Prostate gland (tissue), 2 donors: ENCODE data around the gene GDNF. TPM values are rescaled to one million over a fixed set of nuclear protein-coding genes. Genes with fewer than 3 reads are reported as not detected.

Experiments used
- DNase-seq: peaks from one replicate; pipeline ENCODE4 v3.0.0-alpha.2; 2019; ENCODE audit warnings: low spot score
- H3K27ac ChIP-seq, 2 donors: fragments of 200-600 bp; sonication (generic); 2 replicates each; pipeline ENCODE4 v1.5.1; 2017 to 2019
- H3K27me3 ChIP-seq: fragments of 200-600 bp; sonication (generic); replicated peaks from 2 replicates; pipeline ENCODE4 v1.5.1; 2019; ENCODE audit not compliant: insufficient read depth
- H3K36me3 ChIP-seq, 2 donors: fragments of 200-600 bp; sonication (generic); 1 replicate in 1 of 2; 2 replicates in 1 of 2; pipeline versions ENCODE4 v1.5.1 to v1.8.1; 2017 to 2019
- H3K4me1 ChIP-seq: fragments of 200-600 bp; sonication (generic); replicated peaks from 2 replicates; pipeline ENCODE4 v1.5.1; 2019
- H3K4me3 ChIP-seq, 2 donors: fragments of 200-600 bp; sonication (generic); 2 replicates each; pipeline ENCODE4 v1.5.1; 2017 to 2019
- H3K9me3 ChIP-seq: fragments of 200-600 bp; sonication (generic); 2 replicates; pipeline ENCODE4 v1.5.1; 2017
- POLR2A ChIP-seq: fragments of 450-650 bp; IDR thresholded peaks from one replicate; pipeline ENCODE4 v1.6.1; 2016; ENCODE audit warnings: antibody characterized with exemption, mild to moderate bottlenecking
- POLR2AphosphoS5 ChIP-seq: sonication (generic); formaldehyde crosslinking; IDR thresholded peaks from one replicate; pipeline ENCODE4 v1.6.1; 2017; ENCODE audit warnings: antibody characterized with exemption
- WGBS: methylation state at CpG from one replicate; pipeline ENCODE4 v1.1.5; 2018; 5-methylcytosine and 5-hydroxymethylcytosine counted together
- intact Hi-C: fragments of 100-400 bp; cut with DNase I; formaldehyde crosslinking; loops from one replicate; pipeline ENCODE4 v1.14.2; 2022
- total RNA-seq, 2 donors: library from RNA; depleted of rRNA; stranded (reverse); fragments of >200 nt; gene quantifications; one replicate each; pipeline ENCODE4 v1.1.0, GENCODE V29; 2016
- TF ChIP-seq, protein P1 (sequence below), 4 experiments: fragments of 200-600 bp in 2 of 4; fragments of 450-650 bp in 2 of 4; sonication (generic) in 2 of 4; IDR thresholded peaks; 1 replicate in 3 of 4; 2 replicates in 1 of 4; pipeline ENCODE4 v1.5.1; 2016 to 2019; ENCODE audit warnings: antibody characterized with exemption in 4 of 4, mild to moderate bottlenecking in 2 of 4, moderate library complexity in 2 of 4

GDNF gene
- total RNA-seq, 2 donors from 2014 or later, result 0.18 to 1.3 TPM

GRCh38 chr5:37837414-37838032 lies 2.3 kb downstream of the GDNF start:
- Histone ChIP-seq H3K27ac (peak overlapping the region; percentile 40 to 42), H3K27me3 (peaks cover 7% of the 10 kb centered on the region), H3K9me3 (no peaks in the 10 kb centered on the region), H3K36me3 (no peaks in the 10 kb centered on the region), H3K4me3 (peak overlapping the region; percentile 33 to 38), H3K4me1 (no peaks in the 10 kb centered on the region)
- 2% methylated on average over 37 of the region's 38 CpGs for WGBS
- DNase-seq, result peak; percentile 51
- TF ChIP-seq POLR2A, result no peak
- TF ChIP-seq, protein P1, sequence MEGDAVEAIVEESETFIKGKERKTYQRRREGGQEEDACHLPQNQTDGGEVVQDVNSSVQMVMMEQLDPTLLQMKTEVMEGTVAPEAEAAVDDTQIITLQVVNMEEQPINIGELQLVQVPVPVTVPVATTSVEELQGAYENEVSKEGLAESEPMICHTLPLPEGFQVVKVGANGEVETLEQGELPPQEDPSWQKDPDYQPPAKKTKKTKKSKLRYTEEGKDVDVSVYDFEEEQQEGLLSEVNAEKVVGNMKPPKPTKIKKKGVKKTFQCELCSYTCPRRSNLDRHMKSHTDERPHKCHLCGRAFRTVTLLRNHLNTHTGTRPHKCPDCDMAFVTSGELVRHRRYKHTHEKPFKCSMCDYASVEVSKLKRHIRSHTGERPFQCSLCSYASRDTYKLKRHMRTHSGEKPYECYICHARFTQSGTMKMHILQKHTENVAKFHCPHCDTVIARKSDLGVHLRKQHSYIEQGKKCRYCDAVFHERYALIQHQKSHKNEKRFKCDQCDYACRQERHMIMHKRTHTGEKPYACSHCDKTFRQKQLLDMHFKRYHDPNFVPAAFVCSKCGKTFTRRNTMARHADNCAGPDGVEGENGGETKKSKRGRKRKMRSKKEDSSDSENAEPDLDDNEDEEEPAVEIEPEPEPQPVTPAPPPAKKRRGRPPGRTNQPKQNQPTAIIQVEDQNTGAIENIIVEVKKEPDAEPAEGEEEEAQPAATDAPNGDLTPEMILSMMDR (IDR thresholded peaks at IDR 0.05), result peak; percentile 52 to 81 (median 74)
- no peak for TF ChIP-seq POLR2AphosphoS5
- intact Hi-C loops, result loop anchor here (1.0 to 10.0 kb wide), 2 partner anchors 356 to 423 kb away; no protein-coding TSS in a partner anchor

DNA sequence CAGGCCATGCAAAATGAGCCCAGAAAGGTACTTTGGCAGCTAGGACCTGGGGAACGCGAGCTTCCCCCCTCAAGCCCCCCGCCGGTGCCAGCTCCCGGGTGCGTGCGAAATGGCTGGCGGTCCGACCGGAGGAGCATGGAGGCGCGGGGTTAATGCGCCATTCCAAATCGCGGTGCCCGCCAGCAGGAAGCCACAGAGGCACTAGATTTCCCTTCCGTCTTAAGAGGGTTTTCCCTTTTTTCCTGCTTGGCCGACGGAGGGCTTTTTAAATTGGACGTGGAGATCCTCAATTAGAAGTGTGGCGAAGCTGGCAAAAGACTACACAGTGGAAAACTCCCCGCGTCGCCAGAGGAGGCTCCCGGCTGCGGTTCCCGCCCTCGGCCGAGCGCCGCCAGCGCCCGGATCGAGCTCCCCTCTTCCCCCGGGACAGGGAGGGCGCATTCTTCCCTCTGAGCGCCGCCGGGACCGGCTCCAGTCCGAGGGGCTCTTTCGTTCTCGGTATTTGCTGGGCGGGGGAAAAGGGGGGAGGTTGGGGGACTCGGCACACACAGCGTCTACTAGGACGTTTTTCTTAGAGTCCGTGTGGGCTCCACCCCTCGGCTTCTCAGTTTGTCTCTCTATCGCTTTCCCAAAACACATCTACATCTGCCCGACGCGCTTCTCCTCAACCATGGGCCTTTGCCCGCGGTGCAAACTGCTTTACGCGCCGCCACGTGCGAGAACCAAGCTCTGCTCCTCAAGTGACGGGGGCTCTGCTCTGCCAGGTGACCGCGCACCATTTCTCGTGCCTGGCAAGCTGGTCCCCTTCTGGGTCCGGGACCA lies 3.0 kb downstream of the GDNF start:
- H3K9me3 ChIP-seq, result no peaks in the 10 kb centered on the region
- no peak for DNase-seq
- H3K4me1 ChIP-seq, result no peaks in the 10 kb centered on the region
- TF ChIP-seq POLR2AphosphoS5 (no peak), POLR2A (no peak)
- H3K36me3 ChIP-seq, result no peaks in the 10 kb centered on the region
- intact Hi-C loops, result loop anchor here (1.0 to 10.0 kb wide), 2 partner anchors 356 to 422 kb away; no protein-coding TSS in a partner anchor
- H3K4me3 ChIP-seq, result peak overlapping the region; percentile 33 to 38
- H3K27ac ChIP-seq, result peak overlapping the region; percentile 35 to 42
- peaks cover 7% of the 10 kb centered on the region for H3K27me3 ChIP-seq
- WGBS, result 1% methylated on average over 63 of the region's 65 CpGs

DNA sequence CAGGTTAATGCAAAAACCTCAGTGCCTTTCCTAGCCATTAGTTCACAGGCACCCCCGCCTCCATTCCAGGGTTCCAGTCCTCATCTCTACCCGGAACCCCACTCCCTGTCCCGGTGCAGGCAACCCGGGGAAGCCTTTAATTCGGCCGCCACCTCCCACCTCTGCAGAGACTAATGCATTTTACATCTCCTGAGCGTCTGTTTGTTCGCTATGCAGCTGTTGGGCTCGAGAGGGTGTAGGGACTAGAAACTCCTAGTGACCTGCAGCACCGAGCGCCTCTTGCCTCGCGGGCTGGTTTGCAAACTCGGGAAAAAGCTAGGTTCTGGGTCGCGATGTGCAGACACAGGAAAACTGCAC lies 3.6 kb downstream of the GDNF start:
- TF ChIP-seq POLR2A, result no peak
- no peak for TF ChIP-seq POLR2AphosphoS5
- TF ChIP-seq, protein P1 (IDR thresholded peaks at IDR 0.05), result no peak
- Histone ChIP-seq H3K27ac (no peak overlapping the region), H3K36me3 (no peaks in the 10 kb centered on the region), H3K27me3 (peaks cover 7% of the 10 kb centered on the region), H3K4me1 (no peaks in the 10 kb centered on the region), H3K4me3 (peak overlapping the region; percentile 33 to 38), H3K9me3 (no peaks in the 10 kb centered on the region)
- intact Hi-C loops, result loop anchor here (10.0 kb wide), 1 partner anchor 421 kb away; no protein-coding TSS in a partner anchor
- WGBS, result 52% methylated on average over 16 of the region's 16 CpGs
- no peak for DNase-seq

DNA sequence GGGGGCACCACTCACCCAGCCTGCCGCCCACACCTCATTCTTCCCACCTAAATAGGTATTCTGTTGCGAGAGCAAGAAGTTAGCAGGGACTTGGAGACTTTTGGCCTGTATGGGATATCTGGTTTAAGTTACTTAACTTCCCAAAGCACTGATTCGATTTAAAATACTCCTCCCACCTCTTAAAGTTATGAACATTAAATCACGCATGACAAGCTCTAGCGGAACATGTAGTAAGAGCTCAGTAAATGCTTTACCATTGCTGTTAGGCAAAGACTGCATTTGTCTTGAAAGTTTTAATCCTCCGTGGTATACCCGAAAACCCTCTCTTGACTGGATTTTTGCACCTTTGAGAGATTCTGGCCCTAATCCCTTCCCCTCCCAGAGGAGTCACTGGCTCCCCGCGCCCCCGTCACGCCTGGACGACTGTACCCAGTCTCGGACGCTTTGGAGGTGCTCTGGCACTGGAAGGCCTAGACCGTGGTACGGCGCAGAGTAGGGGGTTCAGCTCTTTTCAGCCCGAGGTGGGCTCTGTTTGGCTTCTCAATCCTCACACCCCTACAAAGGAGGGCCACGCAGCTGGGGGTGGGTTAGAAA lies 4.4 kb downstream of the GDNF start:
- intact Hi-C loops, result loop anchor here (10.0 kb wide), 1 partner anchor 421 kb away; no protein-coding TSS in a partner anchor
- WGBS, result 84% methylated on average over 19 of the region's 19 CpGs
- Histone ChIP-seq H3K27me3 (peaks cover 7% of the 10 kb centered on the region), H3K4me1 (no peaks in the 10 kb centered on the region), H3K36me3 (no peaks in the 10 kb centered on the region), H3K9me3 (no peaks in the 10 kb centered on the region), H3K4me3 (no peak overlapping the region), H3K27ac (no peak overlapping the region)
- DNase-seq, result no peak
- TF ChIP-seq POLR2A (no peak), POLR2AphosphoS5 (no peak)
- TF ChIP-seq, protein P1 (IDR thresholded peaks at IDR 0.05), result no peak
